HG02970 (cell line): ENCODE data around the gene ZBTB20.
"Not testable (repeated sequence)": the region's sequence is repeated elsewhere in the genome, so short reads cannot be mapped to it uniquely, and the experiment has no call there.

Experiments used
- ATAC-seq: cut with Tn5 transposase; IDR thresholded peaks from one replicate; pipeline ENCODE4 v1.9.1; 2021; ENCODE audit warnings: mild to moderate bottlenecking, moderate library complexity, moderate number of reproducible peaks; ENCODE audit not compliant: unreplicated experiment, low FRiP score

Gene ZBTB20

DNA sequence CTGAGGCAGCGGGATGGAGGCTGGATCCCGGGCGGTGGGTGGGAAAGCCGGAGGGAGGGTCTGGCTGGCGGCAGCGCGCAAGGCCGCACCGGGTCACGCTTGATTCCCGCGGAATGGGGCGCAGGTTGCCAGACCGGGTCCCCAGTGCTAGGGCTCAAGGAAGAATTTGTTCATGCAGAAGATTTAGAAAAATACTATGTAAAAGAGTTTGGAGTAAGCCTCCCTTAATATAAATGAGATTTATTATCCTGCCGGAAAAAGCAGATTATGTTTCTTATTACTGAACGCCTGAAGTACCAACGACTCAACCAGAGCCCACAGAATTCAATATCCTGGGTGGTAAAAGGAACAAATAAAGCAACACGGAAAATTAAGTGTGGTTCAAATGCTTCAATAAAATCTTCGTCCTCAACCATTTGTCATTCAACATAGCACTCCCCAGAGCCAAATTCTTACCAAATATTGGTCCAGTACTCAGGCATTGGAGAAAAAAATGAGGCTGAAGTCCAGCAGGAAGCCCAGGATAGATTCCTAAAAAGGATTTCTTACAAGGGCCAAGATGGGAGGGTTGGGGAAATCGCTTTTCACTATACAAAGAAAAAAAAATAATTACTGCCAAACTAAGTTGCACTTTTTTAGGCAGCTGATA lies 1.2 kb upstream of the ZBTB20 start:
- ATAC-seq: no peak

GRCh38 chr3:115147329-115148141 lies 447 bp upstream of the ZBTB20 start:
- ATAC-seq: peak; percentile 88

GRCh38 chr3:115146032-115146417 lies 1.1 kb downstream of the ZBTB20 start:
- no peak for ATAC-seq

GRCh38 chr3:115141033-115141757 lies 5.9 kb downstream of the ZBTB20 start:
- ATAC-seq: no peak

GRCh38 chr3:115139072-115139471 lies 8.0 kb downstream of the ZBTB20 start:
- no peak for ATAC-seq

DNA sequence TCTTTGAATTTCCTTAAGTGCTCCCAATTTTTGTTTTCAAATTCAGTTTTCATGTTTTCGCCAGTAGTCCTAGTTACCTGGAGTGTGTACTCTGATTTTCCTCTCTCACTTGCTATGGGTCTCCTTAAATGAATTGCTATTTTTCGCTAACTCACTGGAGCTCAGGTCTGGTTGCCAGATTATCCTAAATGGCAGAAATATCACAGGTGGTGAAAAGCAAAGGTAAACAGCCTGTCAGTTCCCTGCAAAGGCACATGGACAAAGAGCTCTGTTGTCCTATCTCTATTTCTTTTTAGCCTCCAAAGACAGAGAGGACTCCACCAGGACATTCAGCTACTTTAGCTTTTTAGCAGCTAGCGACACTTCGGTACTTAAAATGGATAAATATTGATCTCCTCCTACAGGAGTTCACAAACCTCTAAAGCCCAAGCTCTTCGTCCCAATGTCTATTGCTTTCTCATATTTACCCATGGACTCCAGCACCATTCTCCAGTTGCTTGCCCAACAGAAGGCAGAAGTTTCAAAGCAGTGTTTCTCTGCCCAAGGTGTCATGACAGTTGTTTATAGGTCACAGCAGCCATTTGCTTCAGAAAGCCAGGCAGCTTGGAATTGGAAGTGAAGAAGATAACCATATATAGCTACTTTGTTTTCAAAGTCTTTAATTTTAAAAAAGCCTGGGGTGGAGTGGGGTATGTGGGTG lies 12.3 kb downstream of the ZBTB20 start:
- ATAC-seq: no peak

- ATAC-seq: no peak
These were observed 19.9 kb downstream of the ZBTB20 start for GRCh38 chr3:115127208-115127607.

DNA sequence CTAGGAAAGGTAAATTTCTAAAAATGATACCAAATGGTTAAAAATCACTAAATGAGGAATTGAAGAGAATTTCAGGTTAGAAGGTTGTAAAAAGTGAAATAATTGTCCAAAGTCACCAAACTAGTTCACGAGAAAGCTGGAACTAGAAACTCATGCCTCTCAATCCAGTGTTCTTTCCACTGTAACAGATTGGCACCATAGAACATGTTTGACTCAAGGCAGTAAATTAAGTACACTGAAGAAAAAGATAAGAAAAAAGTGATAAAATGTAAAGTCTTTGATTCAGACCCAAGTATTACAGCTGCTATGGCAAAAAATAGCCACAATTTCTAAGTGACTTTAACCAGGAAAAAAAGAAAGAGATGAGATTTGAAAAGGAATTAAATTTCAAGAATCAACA lies 26.5 kb downstream of the ZBTB20 start:
- ATAC-seq: no peak

- no peak for ATAC-seq
These were observed 33.7 kb downstream of the ZBTB20 start for GRCh38 chr3:115113367-115113766.

DNA sequence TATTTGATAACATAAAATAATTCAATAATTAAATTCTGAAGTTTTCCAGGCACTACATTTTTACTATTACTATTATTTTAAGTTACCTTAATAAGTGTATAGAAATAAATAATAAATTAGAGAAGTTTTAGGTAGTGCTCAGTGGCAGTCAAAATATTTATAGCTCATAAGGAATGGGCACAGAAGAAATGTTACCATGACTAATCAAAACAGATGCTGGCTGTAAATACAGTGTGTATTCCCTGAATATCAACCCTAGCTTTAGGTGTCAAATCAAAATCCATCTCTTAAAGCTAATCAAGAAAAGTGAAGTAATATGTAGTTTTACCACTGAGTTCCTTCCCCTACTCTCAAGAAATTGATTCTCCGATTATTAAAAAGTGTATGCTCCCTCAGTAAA lies 35.5 kb downstream of the ZBTB20 start:
- ATAC-seq: no peak

DNA sequence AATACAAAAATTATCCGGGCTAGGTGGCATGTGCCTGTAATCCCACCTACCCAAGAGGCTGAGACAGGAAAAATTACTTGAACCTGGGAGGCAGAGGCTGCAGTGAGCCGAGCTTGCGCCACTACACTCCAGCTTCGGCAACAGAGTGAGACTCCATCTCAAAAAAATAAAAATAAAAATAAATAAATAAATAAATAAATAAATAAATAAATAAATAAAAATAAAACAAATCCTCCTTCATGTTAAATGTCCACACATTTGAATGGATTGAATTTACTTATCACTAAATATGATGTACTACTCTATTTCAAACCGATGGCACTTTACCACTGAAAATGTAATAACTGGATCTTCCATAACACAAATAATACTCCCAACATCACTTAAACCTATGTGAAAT lies 36.3 kb downstream of the ZBTB20 start:
- no peak for ATAC-seq

- not testable (repeated sequence) for ATAC-seq
These were observed 37.0 kb downstream of the ZBTB20 start for GRCh38 chr3:115110066-115110465.

- ATAC-seq: no peak
These were observed 38.5 kb downstream of the ZBTB20 start for GRCh38 chr3:115108614-115109013.

DNA sequence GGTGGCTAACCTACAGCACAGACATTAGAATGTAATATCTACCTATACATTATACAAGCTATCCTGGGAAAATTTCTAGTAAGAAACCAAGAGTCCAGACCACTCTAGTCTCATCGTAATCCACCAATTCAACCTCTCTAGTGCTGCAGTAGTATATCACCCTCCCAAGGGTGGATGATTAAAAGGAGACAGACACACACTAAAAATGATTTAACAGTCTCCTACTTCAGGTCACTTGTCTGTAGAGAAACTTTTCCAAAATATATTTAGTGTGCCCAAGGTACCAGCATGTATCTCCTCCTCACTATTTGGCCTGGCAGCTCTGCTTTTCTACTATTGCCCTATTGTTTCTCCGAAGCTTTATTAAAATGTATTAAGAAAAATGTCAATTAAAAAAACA lies 45.0 kb downstream of the ZBTB20 start:
- no peak for ATAC-seq

- ATAC-seq: no peak
These were observed 46.3 kb downstream of the ZBTB20 start for GRCh38 chr3:115100806-115101205.

GRCh38 chr3:115099986-115100571 lies 47.0 kb downstream of the ZBTB20 start:
- ATAC-seq: no peak

- ATAC-seq: no peak
These were observed 47.7 kb downstream of the ZBTB20 start for GRCh38 chr3:115099134-115099985.

DNA sequence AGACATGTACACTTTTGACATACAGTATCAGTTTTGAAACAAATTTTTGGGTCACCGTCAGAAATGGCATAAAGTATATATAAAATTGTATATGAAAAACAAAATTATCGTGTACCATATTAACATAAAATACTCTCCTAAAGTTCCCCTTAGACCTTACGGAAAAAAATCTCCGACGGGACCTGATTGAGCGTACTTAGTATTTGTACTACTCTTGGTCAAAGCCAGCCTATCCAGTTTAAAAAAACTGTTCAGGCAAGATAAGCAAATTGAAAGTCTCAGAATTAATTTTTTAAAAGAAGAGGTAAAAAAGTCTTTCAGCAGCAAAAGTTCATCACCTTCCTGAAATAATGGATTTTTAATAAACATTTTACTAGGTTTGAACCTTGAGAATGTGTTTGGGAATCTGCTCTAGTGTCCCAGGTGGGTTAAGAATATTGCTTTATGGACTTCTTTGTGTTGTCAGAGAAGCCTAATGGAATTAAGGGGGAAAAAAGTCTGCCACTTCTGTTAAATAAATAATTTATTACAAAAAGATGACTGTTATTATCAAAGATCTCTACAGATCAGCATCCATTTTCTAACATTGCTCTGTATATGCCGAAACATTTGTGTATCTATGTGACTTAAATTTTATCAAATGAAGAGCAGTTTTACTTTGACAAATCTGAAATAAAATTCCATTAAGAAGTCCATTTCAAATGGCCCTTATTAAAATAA lies 48.6 kb downstream of the ZBTB20 start:
- ATAC-seq: no peak

DNA sequence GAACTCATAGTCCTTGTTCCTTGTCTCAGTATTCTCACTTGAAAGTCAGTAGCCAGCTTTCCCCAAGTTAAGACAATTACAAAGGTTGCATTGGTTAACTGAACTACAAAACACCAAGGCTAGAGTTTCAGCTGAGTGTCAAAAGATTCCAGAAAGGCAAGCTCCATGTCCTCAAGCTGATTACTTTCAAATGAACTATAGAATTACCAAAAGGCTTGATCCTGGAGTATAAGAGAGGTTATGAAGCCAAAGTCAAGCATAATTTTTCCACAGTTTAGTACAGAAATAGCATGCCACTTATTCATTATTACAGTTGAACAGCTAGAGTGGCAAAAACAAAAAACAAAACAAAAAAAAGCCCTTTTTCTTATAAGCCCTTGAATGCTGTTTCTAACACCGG lies 51.9 kb downstream of the ZBTB20 start:
- ATAC-seq: no peak
